ENCODE data around the gene DIAPH3.

DIAPH3 gene

GRCh38 chr13:60120617-60121336 lies 43.0 kb downstream of the DIAPH3 start:
- DNase-seq (ENCODE audit: low read depth) = no peak
- no peak overlapping the region for H3K4me3 ChIP-seq (ENCODE audit: low read depth, low read length)
- no peak for TF ChIP-seq CTCF (IDR thresholded peaks at IDR 0.05; ENCODE audit: insufficient read depth, low read depth, low read length, missing control alignments)

- DNase-seq (ENCODE audit: low read depth) = no peak
- no peak overlapping the region for H3K4me3 ChIP-seq (ENCODE audit: low read depth, low read length)
- no peak for TF ChIP-seq CTCF (IDR thresholded peaks at IDR 0.05; ENCODE audit: insufficient read depth, low read depth, low read length, missing control alignments)
Measured at GRCh38 chr13:60118696-60119400, 44.9 kb downstream of the DIAPH3 start.

GRCh38 chr13:60114499-60115028 lies 49.2 kb downstream of the DIAPH3 start:
- no peak for TF ChIP-seq CTCF (IDR thresholded peaks at IDR 0.05; ENCODE audit: insufficient read depth, low read depth, low read length, missing control alignments)
- no peak for DNase-seq (ENCODE audit: low read depth)
- no peak overlapping the region for H3K4me3 ChIP-seq (ENCODE audit: low read depth, low read length)

- DNase-seq (ENCODE audit: low read depth) = no peak
- no peak for TF ChIP-seq CTCF (IDR thresholded peaks at IDR 0.05; ENCODE audit: insufficient read depth, low read depth, low read length, missing control alignments)
- H3K4me3 ChIP-seq (ENCODE audit: low read depth, low read length) = no peak overlapping the region
Measured at GRCh38 chr13:60112771-60113170, 51.0 kb downstream of the DIAPH3 start.

GRCh38 chr13:60111691-60112090 lies 52.0 kb downstream of the DIAPH3 start:
- no peak for DNase-seq (ENCODE audit: low read depth)
- no peak overlapping the region for H3K4me3 ChIP-seq (ENCODE audit: low read depth, low read length)
- TF ChIP-seq CTCF (IDR thresholded peaks at IDR 0.05; ENCODE audit: insufficient read depth, low read depth, low read length, missing control alignments) = no peak

GRCh38 chr13:60109285-60109684 lies 54.4 kb downstream of the DIAPH3 start:
- no peak for TF ChIP-seq CTCF (IDR thresholded peaks at IDR 0.05; ENCODE audit: insufficient read depth, low read depth, low read length, missing control alignments)
- no peak for DNase-seq (ENCODE audit: low read depth)
- H3K4me3 ChIP-seq (ENCODE audit: low read depth, low read length) = no peak overlapping the region
